ENCODE measurements around the gene FZD2. TPM values are rescaled to one million over a fixed set of nuclear protein-coding genes. Genes with fewer than 3 reads are reported as not detected.

The FZD2 gene
- total and polyA plus RNA-seq, 2 of the 8 experiments (the other 6 are each of a cell fraction or from before 2014, with no cell fraction given), result 17.6 to 86.7 TPM

- Histone ChIP-seq H3K23me2 (ENCODE audit: low read depth, low read length) (no peaks in the 10 kb centered on the region), H3K36me3 (ENCODE audit: control insufficient read depth in 2 of 4, insufficient read depth in 4 of 4, low read length in 3 of 4) (no peaks in the 10 kb centered on the region), H4K5ac (ENCODE audit: insufficient read length, low read depth, low read length) (no peak overlapping the region), H4K91ac (replicated peaks; ENCODE audit: insufficient read length, low read length) (no peak overlapping the region), H2AFZ (ENCODE audit: low read length) (no peak overlapping the region), H2BK12ac (ENCODE audit: low read depth, low read length) (no peak overlapping the region), H3K9ac (replicated peaks in 1 of 4; ENCODE audit: extremely low read depth in 1 of 4, low read depth in 3 of 4, low read length in 3 of 4) (no peak overlapping the region), H3K4me1 (replicated peaks in 1 of 4; ENCODE audit: control insufficient read depth in 3 of 4, insufficient read depth in 4 of 4, low read length in 3 of 4) (no peaks in the 10 kb centered on the region), H3K4me2 (ENCODE audit: insufficient read depth in 1 of 2, low read depth in 2 of 2, low read length in 2 of 2) (no peak overlapping the region), H3K79me1 (ENCODE audit: low read depth, low read length) (no peaks in the 10 kb centered on the region), H2BK15ac (ENCODE audit: low read length) (no peak overlapping the region), H3K14ac (ENCODE audit: insufficient read length) (no peak overlapping the region), H3K23ac (ENCODE audit: insufficient read length) (no peak overlapping the region), H3K18ac (ENCODE audit: extremely low read depth, low read length) (no peak overlapping the region), H2AK5ac (ENCODE audit: low read depth, low read length) (no peak overlapping the region), H3K56ac (replicated peaks; ENCODE audit: insufficient read length, low read depth, low read length) (no peak overlapping the region), H3K27ac (ENCODE audit: low read depth, low read length) (no peak overlapping the region), H3K79me2 (ENCODE audit: control insufficient read depth in 1 of 2, insufficient read depth in 2 of 2, low read length in 2 of 2) (no peaks in the 10 kb centered on the region), H4K8ac (ENCODE audit: extremely low read depth, insufficient read depth, low read length) (no peak overlapping the region), H3K4ac (replicated peaks; ENCODE audit: insufficient read length, low read depth, low read length) (no peak overlapping the region), H2BK5ac (ENCODE audit: low read depth, low read length) (no peak overlapping the region), H3K9me3 (ENCODE audit: insufficient read depth in 2 of 2, low read depth in 1 of 2, low read length in 1 of 2) (peaks cover 7 to 13% of the 10 kb centered on the region in 2 experiments; a peak in 2 of 4 replicates), H3K4me3 (ENCODE audit: extremely low read depth in 1 of 4, insufficient read depth in 2 of 4, low read depth in 3 of 4, low read length in 4 of 4) (no peak overlapping the region), H2BK120ac (replicated peaks; ENCODE audit: low read depth, low read length) (no peak overlapping the region), H4K20me1 (replicated peaks in 1 of 2; ENCODE audit: control insufficient read depth in 1 of 2, insufficient read depth in 2 of 2, low read length in 2 of 2) (no peaks in the 10 kb centered on the region), H2BK20ac (ENCODE audit: low read length) (no peak overlapping the region), H3K27me3 (replicated peaks in 1 of 4; ENCODE audit: control insufficient read depth in 3 of 4, extremely low read depth in 1 of 4, insufficient read depth in 3 of 4, low read length in 3 of 4) (0 out of 7 replicates have a peak, but pooled peaks cover 0 to 1% (median 0%) of the 10 kb centered on the region in 4 experiments)
- CTCF ChIA-PET (ENCODE audit: partially characterized antibody), result interaction anchor here (0.6 to 1.5 kb wide), 8 partner anchors 12 to 138 kb away, joined by 3 to 4 read pairs (median 3); no protein-coding TSS in a partner anchor
- FAIRE-seq, result no peak
- DNase-seq (ENCODE audit: low read depth in 1 of 2, low spot score in 2 of 2), result no peak
- WGBS, 2 experiments (ENCODE audit: extremely low coverage in 1 of 2, insufficient coverage in 1 of 2, insufficient read length in 1 of 2, insufficient replicate concordance in 2 of 2, low coverage in 1 of 2, low lambda C conversion rate in 2 of 2, missing lambda C conversion rate in 1 of 2), result 98% methylated on average over 27 of the region's 28 CpGs; no CpG with 5 or more reads in 1 of the 2 experiments
- POLR2A ChIA-PET (ENCODE audit: partially characterized antibody), result interaction anchor here (1.0 to 1.7 kb wide), 2 partner anchors 34 to 72 kb away, joined by 3 read pairs; no protein-coding TSS in a partner anchor
- no peak for TF ChIP-seq NANOG (IDR thresholded peaks at IDR 0.05; ENCODE audit: insufficient read depth, low read depth, low read length, poor library complexity, severe bottlenecking)
- no peak for TF ChIP-seq TEAD4 (IDR thresholded peaks at IDR 0.05; ENCODE audit: low read depth, low read length)
- no peak for TF ChIP-seq CBX8 (IDR thresholded peaks at IDR 0.05; ENCODE audit: borderline replicate concordance, low read depth, low read length)
- no peak for TF ChIP-seq KDM5A (IDR thresholded peaks at IDR 0.05; ENCODE audit: low read length)
- no peak for TF ChIP-seq RAD21 (IDR thresholded peaks at IDR 0.05 in 1 of 2, conservative IDR thresholded peaks at IDR 0.05 in 1 of 2; ENCODE audit: low read depth in 2 of 2, low read length in 2 of 2)
- TF ChIP-seq RFX5 (IDR thresholded peaks at IDR 0.05; ENCODE audit: borderline replicate concordance, low read depth, low read length), result no peak
- TF ChIP-seq HDAC6 (IDR thresholded peaks at IDR 0.05; ENCODE audit: low read depth, low read length), result no peak
- TF ChIP-seq HDAC2 (IDR thresholded peaks at IDR 0.05; ENCODE audit: borderline replicate concordance in 1 of 2, low read depth in 2 of 2, low read length in 2 of 2), result no peak
- TF ChIP-seq CHD2 (IDR thresholded peaks at IDR 0.05; ENCODE audit: low read length), result no peak
- TF ChIP-seq SUZ12 (IDR thresholded peaks at IDR 0.05; ENCODE audit: low read length), result no peak
- TF ChIP-seq NRF1 (IDR thresholded peaks at IDR 0.05; ENCODE audit: low read depth, low read length), result no peak
- no peak for TF ChIP-seq PHF8 (conservative IDR thresholded peaks at IDR 0.05; ENCODE audit: low read depth, low read length)
- no peak for TF ChIP-seq JUN (IDR thresholded peaks at IDR 0.05; ENCODE audit: low read depth, low read length)
- TF ChIP-seq KDM4A (IDR thresholded peaks at IDR 0.05; ENCODE audit: low read depth, low read length, severe bottlenecking), result no peak
Observed at GRCh38 chr17:44527954-44528353, 29.3 kb upstream of the FZD2 start.

Measured in H1 (cell line).